GM21528 (cell line): Measurements from ENCODE around the gene NR5A2.
"Not testable (repeated sequence)": the region's sequence is repeated elsewhere in the genome, so short reads cannot be mapped to it uniquely, and the experiment has no call there.

Experiments used
- ATAC-seq: cut with Tn5 transposase; IDR thresholded peaks from one replicate; pipeline ENCODE4 v1.9.1; 2021; ENCODE audit warnings: mild to moderate bottlenecking, moderate library complexity; ENCODE audit not compliant: unreplicated experiment, low FRiP score

The NR5A2 gene

DNA sequence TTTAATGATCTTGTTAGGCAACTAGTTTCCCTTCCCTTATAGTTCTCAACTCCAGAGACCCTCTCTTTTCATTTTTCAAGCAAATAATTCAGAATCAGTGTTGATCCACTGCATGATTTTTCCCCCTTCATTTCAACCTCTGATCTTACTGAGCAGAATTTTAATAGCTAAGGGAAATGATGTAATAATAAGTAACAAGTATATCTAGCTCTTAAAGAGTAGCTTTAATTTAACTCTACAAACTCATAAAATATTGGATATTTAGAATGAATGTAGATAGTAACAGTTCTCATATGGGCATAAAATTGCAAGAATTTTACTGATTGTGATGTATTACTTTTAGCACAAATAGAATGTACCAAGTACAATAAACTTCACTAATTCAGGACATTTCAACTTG, 130.2 kb downstream of the NR5A2 start:
- no peak for ATAC-seq

DNA sequence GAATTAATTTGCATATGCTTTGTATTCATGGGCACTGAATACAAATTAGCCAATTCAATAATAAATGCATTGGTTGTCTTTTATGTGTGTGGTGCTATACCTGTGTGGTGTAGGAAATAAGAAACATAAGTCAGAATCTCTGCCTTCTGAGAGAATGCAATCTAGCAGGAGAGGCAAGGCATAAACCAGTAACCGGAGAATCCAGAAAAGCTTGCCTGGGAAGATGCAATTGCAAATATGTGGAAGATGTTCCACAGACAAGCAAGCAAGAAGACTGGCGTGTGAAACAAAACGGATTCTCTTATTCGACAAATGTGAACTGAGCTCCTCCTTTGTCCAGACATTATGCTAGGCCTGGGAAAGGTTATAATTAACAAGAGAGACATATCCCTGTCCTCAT, 134.3 kb downstream of the NR5A2 start:
- no peak for ATAC-seq

DNA sequence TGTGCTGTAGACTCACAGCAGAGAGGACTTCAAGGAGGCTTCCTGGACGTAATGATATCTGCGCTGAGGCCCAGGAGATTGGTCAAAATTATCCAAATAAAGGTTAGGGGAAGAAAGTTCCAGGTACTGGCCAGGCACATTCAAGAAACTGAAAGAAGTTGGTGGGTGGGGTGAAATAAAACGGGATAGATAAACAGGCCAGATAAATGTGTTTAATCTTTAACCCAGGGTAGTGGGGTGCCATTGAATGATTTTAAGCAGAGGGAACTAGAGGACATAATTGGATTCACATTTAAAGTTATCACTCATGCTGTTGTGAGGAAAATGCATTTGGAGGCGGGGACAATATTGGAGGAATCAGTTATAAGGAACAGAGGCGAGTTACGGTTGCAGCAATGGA, 134.7 kb downstream of the NR5A2 start:
- no peak for ATAC-seq

DNA sequence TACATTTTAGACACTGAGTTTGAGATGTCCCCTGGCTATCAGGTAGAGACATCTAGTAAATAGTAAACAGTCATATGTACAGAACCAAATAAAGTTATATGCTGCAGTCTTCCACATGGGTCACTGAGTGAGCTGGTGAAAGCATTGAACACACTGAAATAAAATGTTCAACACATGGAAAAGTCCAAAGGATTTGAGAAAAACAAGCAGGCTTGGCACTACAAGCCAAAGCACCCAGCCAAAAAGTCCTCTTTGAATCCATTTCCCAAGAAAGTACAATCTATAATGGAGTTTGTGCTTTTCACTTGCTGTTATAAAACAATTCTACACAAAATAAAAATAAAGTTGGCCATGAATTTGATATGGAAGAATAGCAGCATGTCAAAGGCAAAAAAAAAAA, 135.4 kb downstream of the NR5A2 start:
- ATAC-seq: no peak

DNA sequence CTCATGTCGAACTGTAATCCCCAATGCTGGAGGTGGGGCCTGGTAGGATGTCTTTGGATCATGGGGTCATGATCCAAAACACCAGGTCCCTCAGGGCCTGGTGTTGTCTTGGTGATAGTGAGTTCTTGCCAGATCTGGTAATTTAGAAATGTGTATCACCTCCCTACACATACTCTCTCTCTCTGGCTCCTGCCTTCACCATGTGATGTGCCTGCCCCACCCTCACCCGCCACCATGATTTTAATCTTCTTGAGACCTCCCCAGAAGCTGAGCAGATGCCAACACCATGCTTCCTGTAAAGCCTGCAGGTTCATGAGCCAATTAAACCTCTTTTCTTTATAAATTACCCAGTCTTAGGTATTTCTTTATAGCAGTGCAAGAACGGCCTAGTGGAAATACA, 136.4 kb downstream of the NR5A2 start:
- ATAC-seq: no peak

DNA sequence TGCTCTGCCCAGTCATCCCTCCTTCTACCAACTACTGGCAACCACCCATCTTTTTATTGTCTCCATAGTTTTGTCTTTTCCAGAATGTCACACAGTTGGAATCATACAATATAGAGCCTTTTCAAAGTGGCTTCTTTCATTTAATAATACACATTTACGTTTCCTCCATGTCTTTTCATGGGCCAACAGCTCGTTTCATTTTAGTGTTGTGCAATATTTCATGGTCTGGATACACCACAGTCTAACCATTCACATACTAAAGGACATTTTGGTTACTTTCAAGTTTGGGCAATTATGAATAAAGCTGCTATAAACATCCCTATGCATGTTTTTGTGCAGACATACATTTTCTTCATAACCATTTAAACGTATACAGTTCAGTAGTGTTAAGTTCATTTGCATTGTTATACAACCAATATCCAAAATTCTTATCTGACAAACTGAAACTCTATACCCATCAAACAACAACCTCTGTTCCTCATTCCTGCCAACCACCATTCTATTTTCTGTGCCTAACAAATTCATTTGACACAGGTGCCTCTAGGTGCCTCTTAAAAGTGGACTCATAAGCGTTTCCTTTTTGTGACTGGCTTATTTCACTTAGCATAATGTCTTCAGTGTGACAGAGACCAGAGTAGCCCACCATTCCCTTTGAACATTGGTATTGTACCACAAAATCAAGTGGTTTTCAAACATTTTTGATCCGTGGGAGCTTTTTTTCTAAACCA, 138.1 kb downstream of the NR5A2 start:
- no peak for ATAC-seq

DNA sequence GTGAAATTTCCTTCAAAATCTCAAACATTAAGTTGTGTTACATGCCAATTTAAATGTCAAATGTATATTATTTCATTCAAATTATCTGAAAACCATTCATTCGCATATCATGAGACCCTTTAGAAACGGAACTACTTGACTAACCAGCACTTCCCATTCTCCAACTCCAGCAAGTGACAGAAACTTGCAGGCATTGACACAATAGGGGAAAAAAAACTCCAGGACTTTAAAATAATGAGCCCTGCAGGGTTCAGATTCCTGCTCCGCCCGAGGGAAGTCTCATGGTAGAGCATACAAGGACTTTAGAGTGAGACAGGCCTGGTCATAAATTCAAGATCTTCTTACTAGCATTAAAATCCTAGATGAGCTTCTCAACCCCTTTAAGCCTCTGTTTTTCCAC, 138.9 kb downstream of the NR5A2 start:
- ATAC-seq: no peak

DNA sequence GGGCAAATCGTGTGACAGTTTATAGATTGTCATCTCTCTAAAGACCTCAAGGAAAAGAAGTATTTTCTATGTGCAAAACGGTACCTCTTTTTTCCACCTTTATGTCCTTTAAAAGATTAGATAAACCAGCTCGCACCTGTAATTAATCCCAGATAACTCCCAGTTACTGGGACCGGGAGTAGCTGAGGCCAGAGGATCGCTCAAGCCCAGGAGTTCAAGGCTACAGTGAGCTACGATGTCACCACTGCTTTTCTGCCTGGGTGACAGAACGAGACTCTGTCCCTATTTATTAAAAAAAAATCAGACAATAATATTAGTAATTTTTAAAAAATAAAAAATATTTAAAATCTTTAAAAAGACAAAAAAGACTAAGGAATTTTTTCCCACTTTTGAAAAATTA, 141.4 kb downstream of the NR5A2 start:
- ATAC-seq: no peak

DNA sequence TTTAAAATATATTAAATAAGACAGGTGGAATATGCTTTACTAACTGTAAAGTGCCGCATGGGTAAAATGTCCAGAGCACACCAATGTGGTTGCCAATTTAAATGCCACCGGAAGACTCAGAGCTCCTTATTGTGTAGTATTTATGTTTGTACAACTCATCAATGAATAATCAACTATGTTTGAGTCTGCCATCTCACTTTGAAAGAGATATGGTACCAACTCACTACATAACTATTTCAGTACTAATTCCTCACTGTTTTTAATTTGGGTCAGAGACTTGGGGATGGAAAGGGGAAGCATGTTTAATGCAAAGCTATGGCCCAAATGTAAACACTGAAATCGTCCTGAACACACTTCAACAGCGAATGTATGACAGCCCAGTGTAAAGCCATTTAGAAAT, 144.8 kb downstream of the NR5A2 start:
- no peak for ATAC-seq

DNA sequence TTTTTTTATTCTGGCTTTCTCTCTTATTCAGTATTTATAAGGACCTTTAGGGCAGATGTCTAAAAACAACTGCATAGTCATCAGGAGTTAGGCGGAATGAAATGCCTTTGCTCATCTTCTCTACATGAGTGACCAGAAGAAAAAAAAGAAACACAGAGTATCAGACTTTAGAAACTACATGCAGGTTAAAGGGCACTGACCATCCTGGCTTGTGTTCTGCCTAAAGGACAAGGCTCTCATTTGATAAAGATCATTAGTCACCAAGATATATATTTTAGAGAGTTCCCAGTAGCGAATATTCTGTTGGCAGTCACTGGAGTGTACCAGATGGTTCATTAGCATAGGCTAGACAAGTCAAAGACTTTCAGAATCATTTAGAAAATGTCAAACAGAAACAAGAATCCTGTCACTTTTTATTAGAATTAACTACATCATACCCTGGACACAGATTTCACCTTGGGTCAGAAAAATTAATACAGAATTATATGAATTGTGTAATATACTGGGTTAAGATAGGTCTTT, 145.6 kb downstream of the NR5A2 start:
- ATAC-seq: no peak

DNA sequence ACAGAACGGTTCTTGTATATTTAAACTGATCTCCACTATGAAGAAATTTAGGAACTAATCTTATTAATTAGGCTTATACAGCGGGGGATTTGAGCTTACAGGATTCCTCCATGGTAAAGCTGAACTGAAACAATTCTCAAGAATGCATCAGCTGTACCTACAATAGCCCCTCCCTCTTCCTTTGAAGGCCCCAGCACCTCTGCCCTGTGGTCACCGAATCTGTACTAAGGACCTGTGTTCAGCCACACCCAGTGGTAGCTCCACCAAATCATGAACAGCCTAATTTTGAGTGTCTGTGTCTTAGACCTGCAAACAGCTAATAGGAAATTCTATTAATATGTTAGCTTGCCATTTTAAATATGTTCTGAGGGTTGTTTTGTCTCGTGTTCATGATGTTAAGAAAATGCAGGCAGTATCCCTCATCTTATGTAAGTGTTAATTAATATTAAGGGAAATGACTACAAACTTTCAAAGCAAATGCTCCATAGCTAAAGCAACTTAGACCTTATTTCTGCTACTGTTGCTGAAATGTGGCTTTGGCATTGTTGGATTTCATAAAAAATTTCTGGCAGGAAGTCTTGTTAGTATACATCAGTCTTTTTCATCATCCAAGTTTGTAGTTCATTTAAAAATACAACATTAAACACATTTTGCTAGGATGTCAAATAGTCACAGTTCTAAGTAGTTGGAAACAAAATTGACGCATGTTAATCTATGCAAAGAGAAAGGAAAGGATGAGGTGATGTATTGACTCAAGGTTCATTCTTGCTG, 147.2 kb downstream of the NR5A2 start:
- no peak for ATAC-seq

DNA sequence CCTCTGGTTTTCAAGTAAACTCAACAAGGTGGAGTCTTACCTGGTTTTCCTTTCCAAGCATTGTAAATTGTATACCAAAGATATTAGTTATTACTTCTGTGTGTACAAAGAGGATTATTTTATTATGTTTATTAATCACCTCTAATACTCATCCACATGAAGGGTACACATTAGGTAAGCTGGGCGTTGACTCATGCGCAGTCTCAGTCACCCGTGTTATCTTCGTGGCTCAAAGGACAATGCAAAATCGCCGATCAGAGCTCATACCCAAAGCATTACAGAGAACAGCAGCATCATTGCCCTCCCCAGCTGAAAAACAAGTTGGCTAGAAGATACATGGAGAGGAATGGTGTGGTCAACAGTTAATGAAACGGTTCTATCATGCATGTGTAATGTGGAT, 148.7 kb downstream of the NR5A2 start:
- no peak for ATAC-seq

DNA sequence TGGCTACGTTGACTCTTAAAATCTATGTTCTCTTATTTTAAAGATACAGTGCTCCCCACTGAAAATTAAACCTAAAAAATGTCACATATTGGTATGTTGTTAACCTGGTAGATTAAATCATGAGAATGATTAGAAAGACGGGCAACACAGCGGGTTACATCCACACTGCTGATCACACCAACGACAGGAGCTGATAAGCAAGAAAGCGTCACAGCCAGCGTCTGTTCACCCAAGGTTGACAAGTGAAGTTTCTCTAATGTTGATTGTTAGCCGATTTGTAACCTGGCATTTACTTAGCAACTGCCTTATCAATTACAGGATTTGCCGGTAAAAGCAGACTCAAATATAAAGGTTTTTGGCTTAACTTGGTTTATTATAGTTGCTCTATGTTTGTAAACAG, 149.3 kb downstream of the NR5A2 start:
- ATAC-seq: no peak

DNA sequence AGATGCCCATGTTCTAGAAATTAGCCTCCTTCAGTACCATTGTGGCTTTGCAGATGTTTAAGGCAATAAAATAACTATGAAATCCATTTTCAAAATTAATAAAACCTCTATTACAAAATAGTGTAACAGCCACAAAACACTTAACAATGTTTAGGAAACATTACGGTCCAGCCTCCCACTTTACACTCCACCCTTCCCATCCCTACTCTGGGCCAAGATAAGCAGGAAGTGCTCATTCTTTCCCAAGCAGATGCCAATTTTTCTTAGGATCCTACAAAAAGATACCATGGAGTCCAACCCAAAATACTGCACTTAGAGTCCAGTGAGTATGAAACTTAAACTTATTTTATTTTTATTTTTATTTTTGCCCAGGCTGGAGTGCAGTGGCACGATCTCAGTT, 150.8 kb downstream of the NR5A2 start:
- no peak for ATAC-seq

DNA sequence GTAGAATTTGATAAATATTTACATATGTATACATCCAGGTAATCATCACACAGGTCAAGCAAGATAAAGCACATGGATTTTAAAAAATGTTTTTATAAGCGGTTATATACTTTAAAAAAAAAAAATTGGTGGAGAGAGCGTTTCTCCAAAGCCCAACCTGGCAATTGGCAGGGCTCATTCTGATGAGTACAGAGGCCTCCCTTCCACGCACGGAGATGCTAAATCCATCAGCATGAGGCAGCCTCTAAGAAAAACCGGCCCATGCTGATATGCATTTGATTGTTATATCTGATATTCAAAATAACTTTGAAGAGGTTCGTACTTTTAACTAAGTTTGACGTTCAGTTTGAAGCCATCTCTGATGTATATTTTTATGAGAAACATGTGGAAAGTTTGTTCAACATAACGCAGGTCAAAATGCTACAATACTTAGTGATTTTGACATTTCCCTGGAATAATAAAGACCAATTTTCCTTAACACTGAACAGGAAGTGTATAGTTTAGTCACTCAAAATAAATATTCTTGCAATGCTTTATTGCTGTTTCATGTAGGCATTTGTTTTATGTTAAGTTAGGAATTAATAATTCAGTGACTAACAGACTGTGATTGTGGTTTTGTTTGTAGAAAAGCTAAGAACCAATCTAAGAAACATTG, 151.7 kb downstream of the NR5A2 start:
- no peak for ATAC-seq

DNA sequence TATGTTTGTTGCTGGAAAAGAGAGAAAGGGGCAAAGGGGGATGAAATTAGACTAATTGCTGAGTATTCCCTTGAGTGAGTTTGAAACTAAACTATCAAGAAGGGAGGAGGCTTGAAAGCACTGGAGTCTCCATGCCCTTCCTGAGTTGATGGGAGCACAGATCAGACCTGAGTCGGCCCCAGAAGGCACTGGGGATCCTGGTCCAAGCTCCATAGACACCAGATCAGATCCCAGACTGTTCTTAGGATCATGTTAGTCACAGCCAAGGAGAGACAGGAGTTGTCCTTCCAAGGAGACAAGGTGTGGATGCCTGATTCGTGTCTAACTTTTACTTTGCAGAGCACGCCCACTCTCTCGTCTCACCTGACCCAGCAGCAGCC, 152.3 kb downstream of the NR5A2 start:
- ATAC-seq: no peak

DNA sequence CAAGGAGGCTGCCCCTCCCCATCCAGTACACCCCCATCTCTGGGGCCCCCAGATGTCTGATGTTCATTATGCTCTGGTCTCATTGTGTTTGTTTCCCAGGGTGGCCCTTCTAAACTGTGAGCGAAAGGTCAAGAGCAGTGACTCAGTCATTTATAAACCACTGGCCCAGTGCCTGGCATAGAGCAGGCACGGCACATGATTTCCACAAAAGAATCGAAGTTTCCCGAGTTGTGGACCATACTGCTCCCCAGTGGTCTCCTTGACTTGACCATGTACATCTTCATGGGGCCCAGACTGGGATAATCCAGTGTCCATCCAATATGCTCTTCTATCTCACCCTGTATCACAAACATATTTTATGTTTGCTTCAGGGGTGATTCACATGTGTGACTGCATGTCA, 153.3 kb downstream of the NR5A2 start:
- no peak for ATAC-seq

DNA sequence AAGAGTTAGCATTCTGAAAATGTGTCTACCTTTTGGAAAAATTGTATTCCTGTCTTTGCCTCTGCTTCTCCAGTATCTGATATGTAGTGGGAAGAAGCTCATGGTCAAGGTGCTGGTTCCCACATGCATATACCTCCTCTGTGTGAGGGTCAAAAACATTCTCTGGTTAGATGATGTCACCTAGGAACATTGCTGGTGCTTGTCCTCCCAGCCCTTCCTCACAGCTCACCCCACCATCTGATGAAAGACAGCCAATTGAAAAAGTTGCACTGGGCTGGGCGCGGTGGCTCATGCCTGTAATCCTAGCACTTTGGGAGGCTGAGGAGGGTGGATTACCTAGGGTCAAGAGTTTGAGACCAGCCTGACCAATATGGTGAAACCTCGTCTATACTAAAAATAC, 154.4 kb downstream of the NR5A2 start:
- no peak for ATAC-seq

DNA sequence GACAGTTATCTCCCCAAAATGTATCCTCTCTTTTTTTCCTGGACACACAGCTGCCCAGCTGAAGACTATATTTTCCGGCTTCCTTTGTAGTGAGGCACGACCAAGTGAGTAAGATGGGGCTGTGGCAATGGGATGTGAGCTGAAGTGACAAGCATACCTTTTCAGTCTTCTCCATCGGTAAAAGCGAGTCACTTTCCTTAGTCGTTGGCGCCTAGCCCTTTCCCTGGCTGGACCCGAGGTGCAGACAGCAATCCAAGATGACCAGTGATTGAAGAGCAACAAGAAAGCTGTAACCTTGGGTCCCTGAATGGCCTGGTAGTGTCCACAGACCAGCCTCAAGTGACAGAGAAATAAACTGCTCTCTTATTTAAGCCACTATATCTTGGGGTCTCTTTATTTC, 155.2 kb downstream of the NR5A2 start:
- ATAC-seq: no peak

DNA sequence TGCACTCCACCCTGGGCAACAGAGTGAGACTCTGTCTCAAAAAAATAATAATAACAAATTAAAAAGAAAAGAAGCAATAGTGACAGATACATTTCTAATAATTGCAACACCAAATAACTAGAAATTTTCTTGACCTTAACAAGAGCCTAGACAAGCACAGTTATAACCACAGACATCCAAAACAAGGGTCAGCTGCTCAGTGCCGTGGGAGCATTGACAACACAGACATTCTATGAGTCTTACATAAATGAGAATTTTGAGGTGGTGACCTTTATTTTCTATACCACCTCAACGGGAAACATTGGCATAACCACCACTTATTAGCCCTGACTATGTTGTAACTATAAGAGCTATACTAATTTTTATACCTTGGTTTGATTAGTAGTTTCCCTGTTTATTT, 156.1 kb downstream of the NR5A2 start:
- ATAC-seq: no peak

DNA sequence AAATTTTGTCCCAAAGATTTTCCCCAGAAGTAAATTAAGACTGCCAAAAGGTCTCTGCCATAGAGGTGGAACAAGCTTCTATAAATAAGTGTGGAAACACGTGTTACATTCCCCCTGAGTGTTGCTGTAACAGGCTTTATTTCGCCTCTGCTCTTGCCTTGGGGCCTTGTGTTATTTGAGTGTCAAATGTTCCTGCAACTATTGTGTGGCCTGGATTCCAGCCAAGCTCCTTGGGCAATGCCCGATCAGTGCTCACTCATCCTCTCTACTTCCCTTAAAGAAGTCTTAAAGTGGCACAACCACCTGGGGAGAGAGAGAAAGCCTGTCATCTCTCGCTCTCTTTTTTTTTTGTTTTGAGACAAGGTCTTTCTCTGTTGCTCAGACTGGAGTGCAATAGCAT, 156.7 kb downstream of the NR5A2 start:
- no peak for ATAC-seq

DNA sequence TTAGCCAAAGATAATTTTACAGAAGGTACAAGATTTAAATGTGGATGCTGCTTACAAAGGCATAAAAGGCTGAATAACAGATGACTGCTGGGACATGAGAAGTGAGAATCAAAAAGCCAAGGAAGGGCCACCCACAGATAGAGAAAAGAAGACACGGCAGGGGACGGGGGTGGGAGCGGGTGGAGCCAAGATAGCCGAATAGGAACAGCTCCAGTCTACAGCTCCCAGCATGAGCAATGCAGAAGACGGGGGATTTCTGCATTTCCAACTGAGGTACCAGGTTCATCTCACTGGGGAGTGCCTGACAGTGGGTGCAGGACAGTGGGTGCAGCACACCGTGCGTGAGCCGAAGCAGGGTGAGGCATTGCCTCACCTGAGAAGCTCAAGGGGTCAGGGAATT, 157.7 kb downstream of the NR5A2 start:
- not testable (repeated sequence) for ATAC-seq
